SJCRH30 (cell line): Measurements from ENCODE around the gene UGDH. TPM values are rescaled to one million over a fixed set of nuclear protein-coding genes. Genes with fewer than 3 reads are reported as not detected.
"Not testable (repeated sequence)": the region's sequence is repeated elsewhere in the genome, so short reads cannot be mapped to it uniquely, and the experiment has no call there.

Source experiments
- DNase-seq, 2 experiments: peaks; one replicate each; pipeline ENCODE4 v3.0.0-alpha.2; 2015 to 2020
- H3K27ac ChIP-seq: fragments of 250-450 bp; sonication (Bioruptor Pico); 2 replicates; pipeline ENCODE4 v1.5.1; 2020; ENCODE audit warnings: mild to moderate bottlenecking, moderate library complexity
- H3K27me3 ChIP-seq: fragments of 250-450 bp; sonication (Bioruptor Pico); 2 replicates; pipeline ENCODE4 v1.5.1; 2020; ENCODE audit warnings: mild to moderate bottlenecking, moderate library complexity
- H3K36me3 ChIP-seq: fragments of 250-450 bp; sonication (Bioruptor Pico); 2 replicates; pipeline ENCODE4 v1.5.1; 2020; ENCODE audit warnings: mild to moderate bottlenecking, moderate library complexity
- H3K4me1 ChIP-seq: fragments of 250-450 bp; sonication (Bioruptor Pico); 2 replicates; pipeline ENCODE4 v1.5.1; 2020; ENCODE audit warnings: mild to moderate bottlenecking, moderate library complexity
- H3K4me3 ChIP-seq: fragments of 250-450 bp; sonication (Bioruptor Pico); 2 replicates; pipeline ENCODE4 v1.5.1; 2020; ENCODE audit warnings: mild to moderate bottlenecking, moderate library complexity
- H3K9me3 ChIP-seq: fragments of 250-450 bp; sonication (Bioruptor Pico); replicated peaks from 2 replicates; pipeline ENCODE4 v1.5.1; 2020; ENCODE audit warnings: mild to moderate bottlenecking, moderate library complexity
- total RNA-seq: library from RNA; depleted of rRNA; stranded (reverse); fragments of >200 nt; shearing (Covaris generic); gene quantifications from 2 replicates; pipeline ENCODE4 v1.2.3, GENCODE V29; 2014; rRNA removed

The UGDH gene
- total RNA-seq, 1 experiment from 2014 or later: 80.3 TPM

- Histone ChIP-seq H3K36me3 (peaks cover 53% of the 10 kb centered on the region), H3K4me3 (peak overlapping the region; percentile 78), H3K27ac (peak overlapping the region; percentile 82)
- not testable (repeated sequence) for H3K9me3 ChIP-seq, DNase-seq, H3K27me3 ChIP-seq, H3K4me1 ChIP-seq
These were observed 69.1 kb downstream of the UGDH start for GRCh38 chr4:39458161-39458504.

GRCh38 chr4:39456946-39457763, 70.1 kb downstream of the UGDH start:
- Histone ChIP-seq H3K4me1 (no peaks in the 10 kb centered on the region), H3K9me3 (no peaks in the 10 kb centered on the region), H3K27me3 (no peaks in the 10 kb centered on the region), H3K36me3 (peaks cover 62% of the 10 kb centered on the region), H3K27ac (peak overlapping the region; percentile 82), H3K4me3 (peak overlapping the region; percentile 78)
- DNase-seq: no peak

GRCh38 chr4:39455486-39455885, 71.8 kb downstream of the UGDH start:
- DNase-seq: no peak
- Histone ChIP-seq H3K27ac (no peak overlapping the region), H3K4me1 (no peaks in the 10 kb centered on the region), H3K9me3 (no peaks in the 10 kb centered on the region), H3K36me3 (peaks cover 75% of the 10 kb centered on the region), H3K4me3 (no peak overlapping the region), H3K27me3 (no peaks in the 10 kb centered on the region)

GRCh38 chr4:39453738-39454137, 73.5 kb downstream of the UGDH start:
- Histone ChIP-seq H3K36me3 (peaks cover 81% of the 10 kb centered on the region), H3K27ac (no peak overlapping the region), H3K27me3 (no peaks in the 10 kb centered on the region), H3K4me1 (no peaks in the 10 kb centered on the region), H3K4me3 (no peak overlapping the region), H3K9me3 (no peaks in the 10 kb centered on the region)
- no peak for DNase-seq

- Histone ChIP-seq H3K36me3 (peaks cover 79% of the 10 kb centered on the region), H3K9me3 (no peaks in the 10 kb centered on the region), H3K4me1 (no peaks in the 10 kb centered on the region)
These were observed 74.2 kb downstream of the UGDH start for GRCh38 chr4:39452860-39453587.

GRCh38 chr4:39452153-39452859, 74.9 kb downstream of the UGDH start:
- Histone ChIP-seq H3K9me3 (no peaks in the 10 kb centered on the region), H3K27me3 (no peaks in the 10 kb centered on the region), H3K36me3 (peaks cover 72% of the 10 kb centered on the region), H3K4me3 (no peak overlapping the region), H3K27ac (no peak overlapping the region), H3K4me1 (no peaks in the 10 kb centered on the region)
- DNase-seq: no peak

More at GRCh38 chr4:39452860-39453587, 74.2 kb downstream of the UGDH start:
- Histone ChIP-seq H3K4me3 (no peak overlapping the region), H3K27ac (no peak overlapping the region), H3K27me3 (no peaks in the 10 kb centered on the region)
- no peak for DNase-seq

GRCh38 chr4:39451423-39452023, 75.7 kb downstream of the UGDH start:
- Histone ChIP-seq H3K9me3 (no peaks in the 10 kb centered on the region), H3K4me1 (no peaks in the 10 kb centered on the region), H3K27ac (no peak overlapping the region), H3K27me3 (no peaks in the 10 kb centered on the region), H3K36me3 (peaks cover 64% of the 10 kb centered on the region), H3K4me3 (no peak overlapping the region)
- DNase-seq: no peak

GRCh38 chr4:39450618-39451017, 76.6 kb downstream of the UGDH start:
- no peak for DNase-seq
- no peaks in the 10 kb centered on the region for H3K9me3 ChIP-seq
- H3K27ac ChIP-seq: no peak overlapping the region
- H3K4me3 ChIP-seq: no peak overlapping the region
- H3K4me1 ChIP-seq: no peaks in the 10 kb centered on the region
- peaks cover 55% of the 10 kb centered on the region for H3K36me3 ChIP-seq
- no peaks in the 10 kb centered on the region for H3K27me3 ChIP-seq

Other genes starting within 250 kb of the UGDH start
- 70.1 and 77.8 TPM in 2 replicates for gene RFC1, start 161.1 kb downstream of the UGDH start, total RNA-seq
- 0.02 TPM in 1 of 2 replicates, not detected in the other for gene KLB, start 120.5 kb downstream of the UGDH start, total RNA-seq
- 5,399 and 5,923 TPM in 2 replicates for gene RPL9, start 68.5 kb downstream of the UGDH start, total RNA-seq
- 19.7 and 20.3 TPM in 2 replicates for gene LIAS, start 68.4 kb downstream of the UGDH start, total RNA-seq
- gene SMIM14, start 111.4 kb upstream of the UGDH start, total RNA-seq: 1.3 and 2.6 TPM in 2 replicates
- 50.4 and 57.9 TPM in 2 replicates for gene UBE2K, start 170.7 kb upstream of the UGDH start, total RNA-seq